Prostate gland (tissue), 2 donors: ENCODE measurements around the gene MEGF9.

Source experiments
- POLR2A ChIP-seq: fragments of 450-650 bp; IDR thresholded peaks from one replicate; pipeline ENCODE4 v1.6.1; 2016; ENCODE audit warnings: antibody characterized with exemption, mild to moderate bottlenecking
- POLR2AphosphoS5 ChIP-seq: sonication (generic); formaldehyde crosslinking; IDR thresholded peaks from one replicate; pipeline ENCODE4 v1.6.1; 2017; ENCODE audit warnings: antibody characterized with exemption
- TF ChIP-seq, protein P1 (sequence below), 4 experiments: fragments of 200-600 bp in 2 of 4; fragments of 450-650 bp in 2 of 4; sonication (generic) in 2 of 4; IDR thresholded peaks; 1 replicate in 3 of 4; 2 replicates in 1 of 4; pipeline ENCODE4 v1.5.1; 2016 to 2019; ENCODE audit warnings: antibody characterized with exemption in 4 of 4, mild to moderate bottlenecking in 2 of 4, moderate library complexity in 2 of 4

DNA sequence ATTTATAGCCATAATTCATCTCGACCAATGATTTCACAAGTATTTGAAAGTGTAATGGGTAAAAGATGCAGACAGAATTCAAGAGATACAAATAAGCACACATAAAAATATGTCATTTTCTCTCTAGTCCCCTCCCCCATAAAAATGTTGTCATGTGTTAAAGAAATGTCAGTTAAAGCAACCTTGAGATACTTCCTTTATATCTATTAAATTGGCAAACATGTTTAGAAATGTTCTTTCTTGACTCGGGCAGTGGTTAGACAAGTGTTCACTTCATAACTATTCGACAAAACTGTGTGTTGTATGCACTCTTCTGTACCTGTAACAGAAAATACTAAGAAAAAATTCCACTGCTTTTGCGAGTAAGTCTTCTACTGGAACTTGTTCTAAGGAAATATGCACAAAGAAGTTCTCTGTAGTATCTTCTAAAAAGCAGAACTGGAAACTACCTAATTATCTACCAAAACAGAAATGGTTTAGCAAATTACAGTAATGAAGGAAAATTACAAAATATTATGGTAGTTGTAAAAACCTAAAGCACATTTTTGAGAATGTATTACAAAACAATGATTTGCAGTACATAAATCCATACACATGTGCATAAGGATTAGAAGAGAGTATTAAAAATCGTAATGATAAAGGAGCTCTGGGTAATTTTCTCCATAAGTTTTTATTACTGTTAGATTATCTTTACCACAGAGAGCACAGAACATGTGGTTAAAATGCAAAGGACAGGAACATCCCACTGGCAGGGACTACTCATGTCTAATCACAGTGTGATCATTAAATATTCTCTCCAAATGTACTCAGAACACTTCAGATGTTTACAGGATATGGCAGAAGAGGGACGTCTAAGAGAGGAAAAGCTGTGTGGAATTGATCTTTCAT lies 43.0 kb upstream of the MEGF9 start:
- TF ChIP-seq, protein P1, sequence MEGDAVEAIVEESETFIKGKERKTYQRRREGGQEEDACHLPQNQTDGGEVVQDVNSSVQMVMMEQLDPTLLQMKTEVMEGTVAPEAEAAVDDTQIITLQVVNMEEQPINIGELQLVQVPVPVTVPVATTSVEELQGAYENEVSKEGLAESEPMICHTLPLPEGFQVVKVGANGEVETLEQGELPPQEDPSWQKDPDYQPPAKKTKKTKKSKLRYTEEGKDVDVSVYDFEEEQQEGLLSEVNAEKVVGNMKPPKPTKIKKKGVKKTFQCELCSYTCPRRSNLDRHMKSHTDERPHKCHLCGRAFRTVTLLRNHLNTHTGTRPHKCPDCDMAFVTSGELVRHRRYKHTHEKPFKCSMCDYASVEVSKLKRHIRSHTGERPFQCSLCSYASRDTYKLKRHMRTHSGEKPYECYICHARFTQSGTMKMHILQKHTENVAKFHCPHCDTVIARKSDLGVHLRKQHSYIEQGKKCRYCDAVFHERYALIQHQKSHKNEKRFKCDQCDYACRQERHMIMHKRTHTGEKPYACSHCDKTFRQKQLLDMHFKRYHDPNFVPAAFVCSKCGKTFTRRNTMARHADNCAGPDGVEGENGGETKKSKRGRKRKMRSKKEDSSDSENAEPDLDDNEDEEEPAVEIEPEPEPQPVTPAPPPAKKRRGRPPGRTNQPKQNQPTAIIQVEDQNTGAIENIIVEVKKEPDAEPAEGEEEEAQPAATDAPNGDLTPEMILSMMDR (IDR thresholded peaks at IDR 0.05) = no peak
- no peak for TF ChIP-seq POLR2A
- no peak for TF ChIP-seq POLR2AphosphoS5
